Mucosa of gallbladder (tissue), 1 donor: ENCODE data around the gene LIPT1. TPM values are rescaled to one million over a fixed set of nuclear protein-coding genes. Genes with fewer than 3 reads are reported as not detected.
A peak's percentile ranks its signal among the peaks of the same experiment; 100 is the strongest.
"Not testable (repeated sequence)": the region's sequence is repeated elsewhere in the genome, so short reads cannot be mapped to it uniquely, and the experiment has no call there.

Experiments used
- DNase-seq: peaks from one replicate; pipeline ENCODE4 v3.0.0-alpha.2; 2020; ENCODE audit warnings: low spot score
- total RNA-seq: library from RNA; stranded (reverse); gene quantifications from one replicate; pipeline ENCODE4 v1.2.1, GENCODE V29; 2021
- donor health status: DM: no; HTN: no; CAD: no.

The LIPT1 gene
- total RNA-seq, 1 donor from 2014 or later = 6.5 TPM

GRCh38 chr2:99171377-99172140 lies 16.8 kb downstream of the LIPT1 start:
- DNase-seq = no peak

- peak; percentile 94 for DNase-seq
These were observed 26.2 kb downstream of the LIPT1 start, which contains the start of the genes MITD1 and MRPL30 for GRCh38 chr2:99180755-99181623. Gene MITD1 (minus strand): TSS chr2:99181058. CDS start chr2:99180981, 77 bp downstream. Gene MRPL30 (plus strand): TSS chr2:99181184. CDS start chr2:99186204, 5,020 bp downstream.

GRCh38 chr2:99181624-99182000 lies 26.8 kb downstream of the LIPT1 start:
- DNase-seq = no peak

GRCh38 chr2:99183025-99183424 lies 28.3 kb downstream of the LIPT1 start:
- DNase-seq = no peak

GRCh38 chr2:99184811-99185210 lies 30.0 kb downstream of the LIPT1 start:
- no peak for DNase-seq

- no peak for DNase-seq
These were observed 32.2 kb downstream of the LIPT1 start for GRCh38 chr2:99187011-99187410.

GRCh38 chr2:99188357-99188756 lies 33.6 kb downstream of the LIPT1 start:
- no peak for DNase-seq

- no peak for DNase-seq
These were observed 35.8 kb downstream of the LIPT1 start for GRCh38 chr2:99190548-99190947.

- DNase-seq = not testable (repeated sequence)
These were observed 37.6 kb downstream of the LIPT1 start for GRCh38 chr2:99192364-99192763.

- DNase-seq = no peak
These were observed 43.5 kb downstream of the LIPT1 start for GRCh38 chr2:99198103-99198841.

GRCh38 chr2:99200076-99200800 lies 45.5 kb downstream of the LIPT1 start:
- DNase-seq = no peak

- DNase-seq = no peak
These were observed 47.4 kb downstream of the LIPT1 start for GRCh38 chr2:99201959-99202678.

- DNase-seq = no peak
These were observed 50.7 kb downstream of the LIPT1 start for GRCh38 chr2:99205491-99205890.

Other genes starting within 250 kb of the LIPT1 start
- 18.4 TPM for gene CRACDL, start 218.7 kb upstream of the LIPT1 start, total RNA-seq
- 5.8 TPM for gene C2orf15, start 13.3 kb upstream of the LIPT1 start, total RNA-seq
- 9.3 TPM for gene TSGA10, start within 50 bp of the LIPT1 start, total RNA-seq
- gene MITD1, start 26.1 kb downstream of the LIPT1 start, total RNA-seq = 21.5 TPM
- gene MRPL30, start 26.2 kb downstream of the LIPT1 start, total RNA-seq = 19.7 TPM
- not detected for gene LYG2, start 100.7 kb downstream of the LIPT1 start, total RNA-seq
- 1.6 TPM for gene LYG1, start 146.2 kb downstream of the LIPT1 start, total RNA-seq
- 20.2 TPM for gene TXNDC9, start 181.4 kb downstream of the LIPT1 start, total RNA-seq
- gene EIF5B, start 182.4 kb downstream of the LIPT1 start, total RNA-seq = 24.5 TPM